CD4-positive, alpha-beta memory T cell (primary cell): ENCODE measurements around the gene RNF186. TPM values are rescaled to one million over a fixed set of nuclear protein-coding genes. Genes with fewer than 3 reads are reported as not detected.
"Not testable (repeated sequence)": the region's sequence is repeated elsewhere in the genome, so short reads cannot be mapped to it uniquely, and the experiment has no call there.

ENCODE experiments used
- CTCF ChIA-PET: fragments of 350-600 bp; sonication (Branson Sonifier 250); formaldehyde crosslinking; loops from one replicate; lab custom pipeline; 2021; ENCODE audit warnings: inconsistent platforms; ENCODE audit not compliant: partially characterized antibody; lab: Charles Lee
- POLR2A ChIA-PET: fragments of 350-600 bp; sonication (Branson Sonifier 250); formaldehyde crosslinking; loops from one replicate; lab custom pipeline; 2021; ENCODE audit not compliant: partially characterized antibody; lab: Charles Lee
- DNase-seq, 5 donors: peaks; one replicate each; pipeline versions ENCODE4 v3.0.0 to v3.0.0-alpha.2; 2020 to 2022; ENCODE audit warnings: mixed read lengths in 1 of 5
- H3K27ac ChIP-seq: one replicate; pipeline ENCODE4 v1.7.0; 2013; ENCODE audit warnings: low read depth, low read length
- H3K27me3 ChIP-seq: 2 replicates; pipeline ENCODE4 v1.7.0; 2013; ENCODE audit warnings: mild to moderate bottlenecking, low read length, moderate library complexity; ENCODE audit not compliant: insufficient read depth
- H3K36me3 ChIP-seq: 2 replicates; pipeline ENCODE4 v1.7.0; 2013; ENCODE audit warnings: mild to moderate bottlenecking, low read length, moderate library complexity; ENCODE audit not compliant: insufficient read depth
- H3K4me1 ChIP-seq: 2 replicates; pipeline ENCODE4 v1.7.0; 2013; ENCODE audit warnings: mild to moderate bottlenecking, low read length, moderate library complexity; ENCODE audit not compliant: insufficient read depth
- H3K4me3 ChIP-seq, 2 donors: one replicate each; pipeline ENCODE4 v1.7.0; 2013; ENCODE audit warnings: low read length in 2 of 2, mild to moderate bottlenecking in 1 of 2
- H3K9me3 ChIP-seq, 2 donors: one replicate each; pipeline ENCODE4 v1.7.0; 2013; ENCODE audit warnings: low read length in 2 of 2, control low read depth in 1 of 2; ENCODE audit not compliant: control insufficient read depth in 1 of 2
- H3K27ac Mint-ChIP-seq, 7 donors: one replicate each; pipeline ENCODE4 v1.8.0; 2020 to 2021; ENCODE audit warnings: mixed read lengths in 7 of 7, mild to moderate bottlenecking in 6 of 7, inconsistent platforms in 3 of 7, moderate library complexity in 3 of 7
- H3K27me3 Mint-ChIP-seq, 2 donors: one replicate each; pipeline ENCODE4 v1.8.0; 2020 to 2021; ENCODE audit warnings: mixed read lengths in 2 of 2
- H3K36me3 Mint-ChIP-seq, 2 donors: one replicate each; pipeline ENCODE4 v1.8.0; 2020 to 2021; ENCODE audit warnings: mixed read lengths in 2 of 2, inconsistent platforms in 1 of 2, mild to moderate bottlenecking in 1 of 2
- H3K4me1 Mint-ChIP-seq, 4 donors: one replicate each; pipeline ENCODE4 v1.8.0; 2020 to 2021; ENCODE audit warnings: mixed read lengths in 4 of 4, mild to moderate bottlenecking in 1 of 4
- H3K4me3 Mint-ChIP-seq, 8 donors: one replicate each; pipeline ENCODE4 v1.8.0; 2020 to 2021; ENCODE audit warnings: mixed read lengths in 8 of 8, mild to moderate bottlenecking in 7 of 8, moderate library complexity in 6 of 8, inconsistent platforms in 3 of 8
- H3K9me3 Mint-ChIP-seq, 8 donors: one replicate each; pipeline ENCODE4 v1.8.0; 2020 to 2021; ENCODE audit warnings: mixed read lengths in 8 of 8, mild to moderate bottlenecking in 5 of 8, inconsistent platforms in 3 of 8, moderate library complexity in 1 of 8
- intact Hi-C: fragments of 100-400 bp; cut with micrococcal nuclease; formaldehyde crosslinking; loops from one replicate; pipeline ENCODE4 v1.15.1; 2023
- polyA plus RNA-seq, 2 donors: library from polyadenylated mRNA; unstranded; fragments of 300-500 nt; fragmentation: Illumina TruSeq; gene quantifications; one replicate each; pipeline ENCODE4 v1.2.3, GENCODE V29; 2021
- total RNA-seq, 2 experiments: library from RNA; stranded (reverse); gene quantifications; one replicate each; pipeline ENCODE4 v1.2.3, GENCODE V29; 2021

The RNF186 gene
- total and polyA plus RNA-seq, 4 experiments from 2014 or later, result not detected

- Histone ChIP-seq H3K4me3 (no peak overlapping the region), H3K9me3 (no peaks in the 10 kb centered on the region), H3K4me1 (no peaks in the 10 kb centered on the region), H3K27ac (no peak overlapping the region), H3K27me3 (no peaks in the 10 kb centered on the region), H3K36me3 (no peaks in the 10 kb centered on the region)
- intact Hi-C loops, result no loop called here
- H3K4me1 Mint-ChIP-seq, result no peaks in the 10 kb centered on the region
- CTCF ChIA-PET, result no interaction called here
- peaks cover 2 to 11% (median 5%) of the 10 kb centered on the region in 8 donors for H3K9me3 Mint-ChIP-seq
- H3K36me3 Mint-ChIP-seq, result peaks cover 0 to 5% of the 10 kb centered on the region in 2 donors
- POLR2A ChIA-PET, result interaction anchor here (0.6 kb wide), 1 partner anchor 21 kb away, joined by 4 read pairs; no protein-coding TSS in a partner anchor
- DNase-seq, result no peak
- H3K27ac Mint-ChIP-seq, result no peak overlapping the region
- peaks cover 13 to 26% of the 10 kb centered on the region in 2 donors for H3K27me3 Mint-ChIP-seq
- H3K4me3 Mint-ChIP-seq, result no peak overlapping the region
Measured at GRCh38 chr1:19858893-19859292, 43.8 kb upstream of the RNF186 start.

- H3K27me3 Mint-ChIP-seq, result peaks cover 11 to 17% of the 10 kb centered on the region in 2 donors
- H3K27ac Mint-ChIP-seq, result no peak overlapping the region
- ChIA-PET POLR2A (no interaction called here), CTCF (interaction anchor here (0.6 kb wide), 1 partner anchor 358 kb away, joined by 5 read pairs; no protein-coding TSS in a partner anchor)
- intact Hi-C loops, result no loop called here
- no peaks in the 10 kb centered on the region for H3K4me1 Mint-ChIP-seq
- no peaks in the 10 kb centered on the region for H3K36me3 Mint-ChIP-seq
- Histone ChIP-seq H3K27ac (no peak overlapping the region), H3K36me3 (no peaks in the 10 kb centered on the region), H3K4me3 (no peak overlapping the region), H3K9me3 (no peaks in the 10 kb centered on the region), H3K27me3 (no peaks in the 10 kb centered on the region), H3K4me1 (no peaks in the 10 kb centered on the region)
- no peak for DNase-seq
- H3K4me3 Mint-ChIP-seq, result no peak overlapping the region
- peaks cover 0 to 4% (median 0%) of the 10 kb centered on the region in 8 donors for H3K9me3 Mint-ChIP-seq
Measured at GRCh38 chr1:19854866-19855265, 39.8 kb upstream of the RNF186 start.

- H3K27ac Mint-ChIP-seq, result no peak overlapping the region
- CTCF ChIA-PET, result no interaction called here
Measured at GRCh38 chr1:19852036-19852435, 37.0 kb upstream of the RNF186 start.

GRCh38 chr1:19850214-19850613 lies 35.1 kb upstream of the RNF186 start:
- no peak for DNase-seq
- Histone ChIP-seq H3K4me3 (no peak overlapping the region), H3K4me1 (no peaks in the 10 kb centered on the region), H3K27me3 (no peaks in the 10 kb centered on the region), H3K36me3 (no peaks in the 10 kb centered on the region), H3K27ac (no peak overlapping the region), H3K9me3 (no peaks in the 10 kb centered on the region)
- peaks cover 6 to 12% of the 10 kb centered on the region in 2 donors for H3K27me3 Mint-ChIP-seq
- no peaks in the 10 kb centered on the region for H3K4me1 Mint-ChIP-seq
- intact Hi-C loops, result no loop called here
- ChIA-PET POLR2A (no interaction called here), CTCF (no interaction called here)
- no peak overlapping the region for H3K4me3 Mint-ChIP-seq
- H3K36me3 Mint-ChIP-seq, result no peaks in the 10 kb centered on the region
- no peak overlapping the region for H3K27ac Mint-ChIP-seq
- peaks cover 0 to 4% (median 0%) of the 10 kb centered on the region in 8 donors for H3K9me3 Mint-ChIP-seq

More at GRCh38 chr1:19852036-19852435, 37.0 kb upstream of the RNF186 start:
- DNase-seq, result no peak
- Mint-ChIP-seq H3K4me1 (no peaks in the 10 kb centered on the region), H3K36me3 (no peaks in the 10 kb centered on the region), H3K4me3 (no peak overlapping the region), H3K9me3 (peaks cover 0 to 4% (median 0%) of the 10 kb centered on the region in 8 donors), H3K27me3 (peaks cover 6 to 10% of the 10 kb centered on the region in 2 donors)
- no peaks in the 10 kb centered on the region for H3K9me3 ChIP-seq
- no peaks in the 10 kb centered on the region for H3K4me1 ChIP-seq
- no peaks in the 10 kb centered on the region for H3K27me3 ChIP-seq
- no peaks in the 10 kb centered on the region for H3K36me3 ChIP-seq
- intact Hi-C loops, result no loop called here
- no peak overlapping the region for H3K4me3 ChIP-seq
- POLR2A ChIA-PET, result no interaction called here
- H3K27ac ChIP-seq, result no peak overlapping the region

- H3K4me3 ChIP-seq, intact Hi-C loops, H3K9me3 ChIP-seq, H3K4me3 Mint-ChIP-seq, H3K4me1 ChIP-seq, H3K4me1 Mint-ChIP-seq, H3K36me3 Mint-ChIP-seq, H3K36me3 ChIP-seq, H3K27ac ChIP-seq, DNase-seq, H3K27ac Mint-ChIP-seq, H3K9me3 Mint-ChIP-seq, POLR2A ChIA-PET, H3K27me3 ChIP-seq: not testable (repeated sequence)
- CTCF ChIA-PET, result interaction anchor here (1.5 kb wide), 1 partner anchor 88 kb away, joined by 3 read pairs; no protein-coding TSS in a partner anchor
- H3K27me3 Mint-ChIP-seq, result peaks cover 8 to 18% of the 10 kb centered on the region in 2 donors
Measured at GRCh38 chr1:19849307-19849706, 34.2 kb upstream of the RNF186 start.

GRCh38 chr1:19847334-19847733 lies 32.3 kb upstream of the RNF186 start:
- CTCF ChIA-PET, result interaction anchor here (1.2 kb wide), 1 partner anchor 185 kb away, joined by 4 read pairs; no protein-coding TSS in a partner anchor
- H3K4me3 ChIP-seq, H3K36me3 Mint-ChIP-seq, H3K27me3 ChIP-seq, H3K36me3 ChIP-seq, H3K9me3 ChIP-seq, H3K27ac Mint-ChIP-seq, H3K9me3 Mint-ChIP-seq, POLR2A ChIA-PET, H3K4me1 Mint-ChIP-seq, H3K4me1 ChIP-seq, H3K4me3 Mint-ChIP-seq, DNase-seq, H3K27ac ChIP-seq, intact Hi-C loops: not testable (repeated sequence)
- peaks cover 8 to 15% of the 10 kb centered on the region in 2 donors for H3K27me3 Mint-ChIP-seq

GRCh38 chr1:19846338-19846737 lies 31.3 kb upstream of the RNF186 start:
- CTCF ChIA-PET, result no interaction called here
- H3K27me3 Mint-ChIP-seq, result peaks cover 8 to 15% of the 10 kb centered on the region in 2 donors
- H3K27ac ChIP-seq, result no peak overlapping the region
- H3K27ac Mint-ChIP-seq, result no peak overlapping the region
- H3K4me1 ChIP-seq, result no peaks in the 10 kb centered on the region
- no peak for DNase-seq
- intact Hi-C loops, result no loop called here
- H3K36me3 Mint-ChIP-seq, result no peaks in the 10 kb centered on the region
- no peaks in the 10 kb centered on the region for H3K36me3 ChIP-seq
- no peaks in the 10 kb centered on the region for H3K4me1 Mint-ChIP-seq
- no peaks in the 10 kb centered on the region for H3K9me3 ChIP-seq
- H3K9me3 Mint-ChIP-seq, result no peaks in the 10 kb centered on the region
- no peak overlapping the region for H3K4me3 ChIP-seq
- no peak overlapping the region for H3K4me3 Mint-ChIP-seq
- H3K27me3 ChIP-seq, result no peaks in the 10 kb centered on the region
- POLR2A ChIA-PET, result no interaction called here
